ENCODE results near the gene NEO1.

The NEO1 gene

DNA sequence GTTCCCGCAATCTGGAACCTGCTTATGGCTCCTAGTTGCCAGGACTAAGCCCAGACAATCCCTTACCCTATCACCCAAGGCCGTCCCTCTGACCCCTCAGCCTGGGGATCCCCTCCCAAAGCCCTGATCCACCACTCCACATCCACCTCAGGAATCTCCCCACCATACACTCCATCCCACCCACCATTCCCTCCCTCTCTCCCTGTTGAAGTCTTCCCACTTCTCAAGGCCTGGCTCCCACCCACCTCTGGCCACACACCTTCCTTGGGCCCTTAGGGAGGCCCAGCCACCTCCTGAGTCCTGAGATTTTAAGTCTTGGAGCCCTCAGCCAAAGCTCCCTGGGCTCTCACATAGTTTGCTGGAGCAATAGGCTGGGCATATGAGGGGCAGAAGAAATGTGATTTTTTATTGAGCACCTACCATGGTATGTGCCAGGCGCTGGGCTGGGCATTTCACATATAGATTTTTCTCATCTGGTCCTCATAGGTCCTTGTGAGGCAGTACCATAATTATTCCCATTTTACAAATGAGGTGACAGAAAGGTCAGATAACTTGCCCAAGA lies 268.4 kb downstream of the NEO1 start:
- TF ChIP-seq, protein P1, sequence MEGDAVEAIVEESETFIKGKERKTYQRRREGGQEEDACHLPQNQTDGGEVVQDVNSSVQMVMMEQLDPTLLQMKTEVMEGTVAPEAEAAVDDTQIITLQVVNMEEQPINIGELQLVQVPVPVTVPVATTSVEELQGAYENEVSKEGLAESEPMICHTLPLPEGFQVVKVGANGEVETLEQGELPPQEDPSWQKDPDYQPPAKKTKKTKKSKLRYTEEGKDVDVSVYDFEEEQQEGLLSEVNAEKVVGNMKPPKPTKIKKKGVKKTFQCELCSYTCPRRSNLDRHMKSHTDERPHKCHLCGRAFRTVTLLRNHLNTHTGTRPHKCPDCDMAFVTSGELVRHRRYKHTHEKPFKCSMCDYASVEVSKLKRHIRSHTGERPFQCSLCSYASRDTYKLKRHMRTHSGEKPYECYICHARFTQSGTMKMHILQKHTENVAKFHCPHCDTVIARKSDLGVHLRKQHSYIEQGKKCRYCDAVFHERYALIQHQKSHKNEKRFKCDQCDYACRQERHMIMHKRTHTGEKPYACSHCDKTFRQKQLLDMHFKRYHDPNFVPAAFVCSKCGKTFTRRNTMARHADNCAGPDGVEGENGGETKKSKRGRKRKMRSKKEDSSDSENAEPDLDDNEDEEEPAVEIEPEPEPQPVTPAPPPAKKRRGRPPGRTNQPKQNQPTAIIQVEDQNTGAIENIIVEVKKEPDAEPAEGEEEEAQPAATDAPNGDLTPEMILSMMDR (IDR thresholded peaks at IDR 0.05; ENCODE audit: low read depth, low read length, poor library complexity, severe bottlenecking) = no peak
- no peak for TF ChIP-seq EZH2phosphoT487 (IDR thresholded peaks at IDR 0.05; ENCODE audit: borderline replicate concordance, low read length)
- Histone ChIP-seq H3F3A (ENCODE audit: control insufficient read depth, insufficient read depth) (no peaks in the 10 kb centered on the region), H3K4me2 (ENCODE audit: low read length) (no peak overlapping the region), H4K20me1 (ENCODE audit: control insufficient read depth, insufficient read depth, low read depth, low read length) (no peaks in the 10 kb centered on the region), H3K27ac (ENCODE audit: low read depth, low read length) (no peak overlapping the region), H3K4me1 (ENCODE audit: control insufficient read depth, low read length) (no peaks in the 10 kb centered on the region), H3K27me3 (ENCODE audit: control insufficient read depth, low read length) (peaks cover 5% of the 10 kb centered on the region; the same call in 1 of the 2 replicates), H3K79me2 (ENCODE audit: control insufficient read depth, low read length) (no peaks in the 10 kb centered on the region), H3K9me2 (replicated peaks; ENCODE audit: control insufficient read depth, low read length) (no peaks in the 10 kb centered on the region), H3K36me3 (ENCODE audit: control insufficient read depth, low read length) (no peaks in the 10 kb centered on the region), H3K4me3 (ENCODE audit: low read length) (no peak overlapping the region), H3K9me3 (ENCODE audit: control insufficient read depth, insufficient read depth, low read length) (no peaks in the 10 kb centered on the region)

DNA sequence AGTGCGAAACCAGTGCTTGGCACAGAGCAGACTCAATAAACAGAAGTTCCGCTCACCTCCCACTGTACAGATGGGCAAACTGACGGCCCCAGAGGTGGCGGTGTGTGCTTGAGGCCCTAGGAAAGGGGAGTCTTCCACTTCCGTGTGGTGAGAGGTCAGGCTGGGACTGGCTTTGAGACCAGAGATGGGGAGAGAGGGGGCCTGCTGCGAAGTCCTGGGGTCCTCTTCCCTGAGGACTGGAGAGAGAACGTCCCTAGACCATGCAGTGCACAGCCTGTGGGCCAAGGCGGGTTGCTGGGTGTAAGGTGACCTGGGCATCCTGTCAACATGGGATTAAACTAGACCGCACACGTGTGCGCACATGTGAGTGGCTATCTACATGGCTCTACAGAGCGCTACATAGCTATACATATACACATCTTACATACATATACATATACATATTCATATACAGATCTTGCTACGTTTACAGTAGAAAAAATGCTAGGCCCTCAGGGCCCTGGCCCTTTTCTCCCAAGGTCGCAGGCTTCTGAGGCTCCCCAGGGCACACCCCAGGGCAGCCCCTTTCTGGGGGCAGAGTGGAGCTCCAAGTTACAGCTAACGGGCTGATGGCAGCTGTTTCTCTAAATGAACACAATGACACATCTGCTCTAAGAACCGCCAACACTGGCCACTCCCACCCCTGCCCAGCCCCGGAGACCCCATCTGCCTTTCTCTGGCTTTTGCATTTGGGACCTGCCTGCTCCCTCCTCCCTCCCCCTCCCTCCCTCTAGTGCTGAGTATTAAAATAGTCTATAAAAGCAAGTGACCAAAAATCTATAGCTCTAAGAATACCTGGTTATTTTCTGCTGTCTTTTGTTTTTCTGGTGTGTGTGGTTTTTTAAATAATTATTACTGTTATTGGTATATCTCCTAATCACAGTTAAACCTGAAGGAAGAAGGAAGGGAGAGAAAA lies 269.5 kb downstream of the NEO1 start:
- no peaks in the 10 kb centered on the region for H3K9me2 ChIP-seq (replicated peaks; ENCODE audit: control insufficient read depth, low read length)
- no peaks in the 10 kb centered on the region for H3F3A ChIP-seq (ENCODE audit: control insufficient read depth, insufficient read depth)
- H3K79me2 ChIP-seq (ENCODE audit: control insufficient read depth, low read length) = no peaks in the 10 kb centered on the region
- H3K4me1 ChIP-seq (ENCODE audit: control insufficient read depth, low read length) = no peaks in the 10 kb centered on the region
- no peaks in the 10 kb centered on the region for H3K9me3 ChIP-seq (ENCODE audit: control insufficient read depth, insufficient read depth, low read length)
- TF ChIP-seq EZH2phosphoT487 (IDR thresholded peaks at IDR 0.05; ENCODE audit: borderline replicate concordance, low read length) = no peak
- TF ChIP-seq, protein P1 (IDR thresholded peaks at IDR 0.05; ENCODE audit: low read depth, low read length, poor library complexity, severe bottlenecking) = no peak
- H3K4me2 ChIP-seq (ENCODE audit: low read length) = no peak overlapping the region
- no peaks in the 10 kb centered on the region for H4K20me1 ChIP-seq (ENCODE audit: control insufficient read depth, insufficient read depth, low read depth, low read length)
- H3K36me3 ChIP-seq (ENCODE audit: control insufficient read depth, low read length) = no peaks in the 10 kb centered on the region
- H3K27me3 ChIP-seq (ENCODE audit: control insufficient read depth, low read length) = peaks cover 5% of the 10 kb centered on the region; the same call in 1 of the 2 replicates
- no peak overlapping the region for H3K27ac ChIP-seq (ENCODE audit: low read depth, low read length)
- no peak overlapping the region for H3K4me3 ChIP-seq (ENCODE audit: low read length)

DNA sequence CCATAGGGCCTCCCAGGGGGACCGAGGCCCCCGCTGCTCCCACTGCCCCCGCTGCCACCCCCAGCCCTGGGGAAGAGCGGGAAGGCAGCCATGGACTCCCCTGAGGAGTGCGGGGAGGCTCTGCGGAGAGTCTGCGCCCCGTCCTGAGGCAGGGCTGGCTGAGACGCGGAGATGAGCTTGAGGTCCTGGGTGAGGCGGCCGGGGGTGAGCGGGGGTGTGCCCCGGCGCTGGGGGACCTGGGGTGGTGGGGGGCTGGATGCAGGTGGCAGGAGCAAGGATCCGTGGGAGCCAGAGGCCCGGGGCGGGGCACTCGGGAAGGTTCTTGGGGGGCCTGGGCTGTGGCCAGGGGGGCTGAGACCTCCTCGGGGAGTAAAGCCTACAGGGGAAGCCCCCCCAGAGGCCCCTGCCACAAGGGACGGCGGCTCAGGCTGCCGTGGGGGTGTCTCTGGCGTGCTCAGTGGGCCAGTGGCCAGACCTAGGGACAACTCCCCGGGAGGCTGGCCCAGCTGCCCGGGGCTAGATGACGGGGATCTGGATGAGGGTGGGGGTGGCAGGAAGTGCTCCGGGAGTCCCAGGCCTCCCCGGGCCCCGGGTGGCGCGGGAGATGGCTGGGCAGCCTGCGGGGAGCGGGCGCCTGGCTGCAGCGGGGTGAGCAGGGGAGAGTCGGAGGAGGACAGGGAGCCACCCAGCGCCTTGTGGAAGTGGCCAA lies 270.6 kb downstream of the NEO1 start:
- no peaks in the 10 kb centered on the region for H3K4me1 ChIP-seq (ENCODE audit: control insufficient read depth, low read length)
- peaks cover 5% of the 10 kb centered on the region; the same call in 1 of the 2 replicates for H3K27me3 ChIP-seq (ENCODE audit: control insufficient read depth, low read length)
- no peaks in the 10 kb centered on the region for H4K20me1 ChIP-seq (ENCODE audit: control insufficient read depth, insufficient read depth, low read depth, low read length)
- H3K9me3 ChIP-seq (ENCODE audit: control insufficient read depth, insufficient read depth, low read length) = no peaks in the 10 kb centered on the region
- H3K27ac ChIP-seq (ENCODE audit: low read depth, low read length) = no peak overlapping the region
- H3K36me3 ChIP-seq (ENCODE audit: control insufficient read depth, low read length) = no peaks in the 10 kb centered on the region
- no peak for TF ChIP-seq EZH2phosphoT487 (IDR thresholded peaks at IDR 0.05; ENCODE audit: borderline replicate concordance, low read length)
- TF ChIP-seq, protein P1 (IDR thresholded peaks at IDR 0.05; ENCODE audit: low read depth, low read length, poor library complexity, severe bottlenecking) = no peak
- H3K9me2 ChIP-seq (replicated peaks; ENCODE audit: control insufficient read depth, low read length) = no peaks in the 10 kb centered on the region
- no peaks in the 10 kb centered on the region for H3F3A ChIP-seq (ENCODE audit: control insufficient read depth, insufficient read depth)
- H3K4me3 ChIP-seq (ENCODE audit: low read length) = no peak overlapping the region
- no peaks in the 10 kb centered on the region for H3K79me2 ChIP-seq (ENCODE audit: control insufficient read depth, low read length)
- no peak overlapping the region for H3K4me2 ChIP-seq (ENCODE audit: low read length)
